Liver (tissue), 3 donors: Measurements from ENCODE around the gene IQUB.

Source experiments
- EGR1 ChIP-seq, 2 donors: IDR thresholded peaks; 2 replicates each; pipeline ENCODE4 v1.6.1; 2016 to 2018; ENCODE audit warnings: antibody characterized with exemption in 2 of 2, low read depth in 2 of 2
- FOXA1 ChIP-seq: IDR thresholded peaks from 2 replicates; pipeline ENCODE4 v1.6.1; 2016; ENCODE audit warnings: antibody characterized with exemption
- JUND ChIP-seq, 2 donors: IDR thresholded peaks; 2 replicates each; pipeline ENCODE4 v1.6.1; 2016; ENCODE audit warnings: antibody characterized with exemption in 2 of 2
- RAD21 ChIP-seq, 2 donors: IDR thresholded peaks; 2 replicates each; pipeline ENCODE4 v1.6.1; 2016; ENCODE audit warnings: antibody characterized with exemption in 2 of 2, mild to moderate bottlenecking in 2 of 2
- SP1 ChIP-seq: IDR thresholded peaks from 2 replicates; pipeline ENCODE4 v1.6.1; 2018; ENCODE audit warnings: antibody characterized with exemption, mild to moderate bottlenecking
- TF ChIP-seq, protein P1 (sequence below): IDR thresholded peaks from 2 replicates; pipeline ENCODE4 v1.6.1; 2016; ENCODE audit warnings: antibody characterized with exemption
- TF ChIP-seq, protein P2 (sequence below): fragments of 150-350 bp; IDR thresholded peaks from 2 replicates; pipeline ENCODE4 v1.5.1; 2017; ENCODE audit warnings: improper control_type of control experiment, low read depth, low read length; ENCODE audit not compliant: missing input control
- TF ChIP-seq, protein P3 (sequence below): IDR thresholded peaks from 2 replicates; pipeline ENCODE4 v1.6.1; 2016; ENCODE audit warnings: antibody characterized with exemption
- donor health status: healthy.
- donor health status: healthy.

DNA sequence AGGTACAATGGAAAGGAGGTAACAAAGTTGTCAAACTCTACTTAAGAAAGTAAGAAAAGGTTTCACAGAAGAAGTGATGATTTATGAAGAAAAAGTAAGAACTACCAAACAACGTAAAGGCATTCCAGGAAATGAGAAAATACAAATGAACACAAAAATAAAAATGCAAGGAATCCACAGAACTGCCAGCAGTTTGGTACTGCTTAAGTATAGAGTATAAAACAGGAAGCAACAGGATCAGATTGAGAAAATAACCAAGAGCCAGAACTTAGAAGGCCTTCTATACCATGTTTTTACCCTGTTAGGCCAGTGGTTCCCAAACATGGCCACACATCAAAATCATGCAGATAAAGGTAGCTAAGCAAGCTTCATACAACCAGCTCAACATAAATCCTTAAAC is 14.0 kb upstream of the IQUB start:
- no peak for TF ChIP-seq EGR1 (IDR thresholded peaks at IDR 0.05; ENCODE audit: low read depth in 2 of 2)
- TF ChIP-seq, protein P1, sequence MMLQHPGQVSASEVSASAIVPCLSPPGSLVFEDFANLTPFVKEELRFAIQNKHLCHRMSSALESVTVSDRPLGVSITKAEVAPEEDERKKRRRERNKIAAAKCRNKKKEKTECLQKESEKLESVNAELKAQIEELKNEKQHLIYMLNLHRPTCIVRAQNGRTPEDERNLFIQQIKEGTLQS: no peak
- TF ChIP-seq, protein P2, sequence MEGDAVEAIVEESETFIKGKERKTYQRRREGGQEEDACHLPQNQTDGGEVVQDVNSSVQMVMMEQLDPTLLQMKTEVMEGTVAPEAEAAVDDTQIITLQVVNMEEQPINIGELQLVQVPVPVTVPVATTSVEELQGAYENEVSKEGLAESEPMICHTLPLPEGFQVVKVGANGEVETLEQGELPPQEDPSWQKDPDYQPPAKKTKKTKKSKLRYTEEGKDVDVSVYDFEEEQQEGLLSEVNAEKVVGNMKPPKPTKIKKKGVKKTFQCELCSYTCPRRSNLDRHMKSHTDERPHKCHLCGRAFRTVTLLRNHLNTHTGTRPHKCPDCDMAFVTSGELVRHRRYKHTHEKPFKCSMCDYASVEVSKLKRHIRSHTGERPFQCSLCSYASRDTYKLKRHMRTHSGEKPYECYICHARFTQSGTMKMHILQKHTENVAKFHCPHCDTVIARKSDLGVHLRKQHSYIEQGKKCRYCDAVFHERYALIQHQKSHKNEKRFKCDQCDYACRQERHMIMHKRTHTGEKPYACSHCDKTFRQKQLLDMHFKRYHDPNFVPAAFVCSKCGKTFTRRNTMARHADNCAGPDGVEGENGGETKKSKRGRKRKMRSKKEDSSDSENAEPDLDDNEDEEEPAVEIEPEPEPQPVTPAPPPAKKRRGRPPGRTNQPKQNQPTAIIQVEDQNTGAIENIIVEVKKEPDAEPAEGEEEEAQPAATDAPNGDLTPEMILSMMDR: no peak
- TF ChIP-seq, protein P3, sequence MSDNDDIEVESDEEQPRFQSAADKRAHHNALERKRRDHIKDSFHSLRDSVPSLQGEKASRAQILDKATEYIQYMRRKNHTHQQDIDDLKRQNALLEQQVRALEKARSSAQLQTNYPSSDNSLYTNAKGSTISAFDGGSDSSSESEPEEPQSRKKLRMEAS: no peak
- no peak for TF ChIP-seq JUND (IDR thresholded peaks at IDR 0.05)
- no peak for TF ChIP-seq RAD21 (IDR thresholded peaks at IDR 0.05)
- no peak for TF ChIP-seq FOXA1
- no peak for TF ChIP-seq SP1
